NCI-H2081 (cell line): ENCODE results near the gene PLEKHO2.

Source experiments
- DNase-seq, 2 experiments: peaks; one replicate each; lab custom pipeline; 2025; lab: John Stamatoyannopoulos, UW

Gene PLEKHO2

GRCh38 chr15:64893481-64894394, 52.0 kb downstream of the PLEKHO2 start:
- DNase-seq: no peak

GRCh38 chr15:64894395-64895056, 52.8 kb downstream of the PLEKHO2 start:
- no peak for DNase-seq

- DNase-seq: no peak
Measured at GRCh38 chr15:64895285-64896065, 53.8 kb downstream of the PLEKHO2 start.

DNA sequence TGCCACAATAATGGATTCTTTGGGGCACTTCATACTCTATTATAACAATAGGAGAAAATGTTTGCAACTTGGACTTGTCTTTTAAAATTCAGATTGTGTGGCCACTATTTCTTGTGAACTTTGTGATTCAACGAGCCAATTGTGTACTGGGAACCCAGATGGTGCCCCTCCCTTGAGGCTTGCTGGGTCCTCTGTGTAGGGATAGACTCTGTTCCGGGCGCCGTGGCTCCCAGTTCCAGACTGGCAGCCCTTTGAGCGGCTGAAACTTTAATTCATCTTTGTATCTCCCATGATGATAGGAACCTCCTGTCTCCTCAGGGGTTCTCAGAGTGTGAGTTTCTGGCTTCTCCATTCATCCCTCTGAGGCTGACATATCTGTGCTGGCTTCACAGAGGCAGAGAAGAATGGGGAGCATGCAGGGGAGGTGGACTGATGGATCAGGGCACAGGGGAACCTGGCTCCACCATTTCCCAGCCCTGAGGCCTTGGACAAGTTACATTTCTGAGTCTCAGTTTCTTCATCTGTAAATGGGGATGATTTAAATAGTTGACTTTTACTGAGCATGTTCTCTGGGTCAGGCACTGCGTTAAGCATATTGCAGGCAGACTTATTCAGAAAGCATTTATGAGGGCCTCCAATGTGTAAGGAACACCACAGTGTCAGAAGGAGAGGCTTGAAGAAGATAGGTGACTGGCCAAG, 54.8 kb downstream of the PLEKHO2 start:
- no peak for DNase-seq

GRCh38 chr15:64897345-64897985, 55.8 kb downstream of the PLEKHO2 start:
- no peak for DNase-seq

DNA sequence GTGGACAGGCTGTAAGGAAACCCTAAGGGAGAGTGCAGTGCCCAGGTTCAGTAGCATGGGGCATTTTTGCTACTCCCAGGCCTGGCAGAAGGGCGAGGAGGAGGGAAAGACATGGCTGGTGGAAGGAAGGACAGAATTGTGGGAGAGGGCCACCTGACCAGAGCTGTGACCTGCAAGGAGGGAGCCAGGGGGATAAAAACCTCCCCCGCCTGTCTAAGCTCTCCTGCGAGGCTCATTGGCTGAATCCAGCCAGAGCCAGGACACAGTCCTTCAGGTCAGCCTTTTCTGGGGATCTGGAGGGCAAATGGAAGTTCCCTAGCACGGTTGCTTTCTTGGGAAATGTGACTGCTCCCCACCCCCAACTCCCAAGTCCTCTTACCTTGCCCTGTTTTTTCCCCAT, 56.7 kb downstream of the PLEKHO2 start:
- no peak for DNase-seq

- DNase-seq: no peak
Measured at GRCh38 chr15:64901141-64901540, 59.4 kb downstream of the PLEKHO2 start.

- no peak for DNase-seq
Measured at GRCh38 chr15:64901914-64902313, 60.2 kb downstream of the PLEKHO2 start.

- DNase-seq: no peak
Measured at GRCh38 chr15:64902863-64903262, 61.1 kb downstream of the PLEKHO2 start.

- no peak for DNase-seq
Measured at GRCh38 chr15:64903326-64903950, 61.7 kb downstream of the PLEKHO2 start.

GRCh38 chr15:64904189-64904588, 62.5 kb downstream of the PLEKHO2 start:
- DNase-seq: no peak

GRCh38 chr15:64905119-64905831, 63.6 kb downstream of the PLEKHO2 start:
- no peak for DNase-seq

DNA sequence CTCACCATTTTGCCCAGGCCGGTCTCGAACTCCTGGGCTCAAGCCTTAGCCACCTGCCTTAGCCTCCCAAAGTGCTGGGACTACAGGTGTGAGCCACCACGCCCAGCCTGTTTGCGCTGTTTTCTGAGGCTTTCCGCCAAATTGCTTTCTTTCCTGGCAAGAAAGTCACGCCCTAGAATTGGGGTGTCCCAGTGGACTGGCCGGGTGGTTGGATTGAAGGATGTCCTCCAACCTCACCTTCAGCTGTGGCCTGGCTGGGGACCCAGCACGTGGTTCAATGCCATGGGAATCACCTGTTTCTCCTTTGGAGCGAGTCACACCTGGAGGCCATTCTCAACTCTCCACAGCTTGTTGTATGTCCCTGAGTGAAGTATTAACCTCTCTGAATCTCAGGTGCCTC, 64.2 kb downstream of the PLEKHO2 start:
- DNase-seq: no peak

DNA sequence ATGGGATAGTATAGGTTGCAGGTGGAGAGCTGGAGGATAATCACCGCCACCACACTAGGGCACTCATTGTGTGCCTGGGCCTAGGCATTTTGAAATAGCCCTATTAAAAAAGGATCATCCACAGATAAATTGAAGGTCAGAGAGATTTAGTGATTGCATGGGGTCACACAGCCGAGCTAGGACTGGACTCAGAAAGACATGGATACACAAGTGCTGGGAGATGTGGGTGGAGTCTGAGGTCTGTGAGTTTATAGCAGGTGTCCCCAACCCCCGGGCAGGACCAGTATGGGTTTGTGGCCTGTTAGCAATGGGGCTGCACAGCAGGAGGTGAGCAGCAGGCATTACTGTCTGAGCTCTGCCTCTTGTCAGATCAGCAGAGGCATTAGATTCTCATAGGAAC, 64.7 kb downstream of the PLEKHO2 start:
- no peak for DNase-seq

- DNase-seq: no peak
Measured at GRCh38 chr15:64907991-64908390, 66.3 kb downstream of the PLEKHO2 start.

GRCh38 chr15:64909546-64909945, 67.8 kb downstream of the PLEKHO2 start:
- no peak for DNase-seq

GRCh38 chr15:64911311-64912186, 69.8 kb downstream of the PLEKHO2 start, which contains the start of gene ANKDD1A:
Gene ANKDD1A (plus strand): TSS chr15:64911902. CDS start chr15:64911931, 29 bp downstream.
- DNase-seq: peak; percentile 55 to 71

GRCh38 chr15:64912379-64913325, 70.9 kb downstream of the PLEKHO2 start:
- DNase-seq: no peak
